NCI-H1694 treated with DMSO at 0.1 percent for 48 hours (cell line): ENCODE data around the gene WDR64.
"Not testable (repeated sequence)": the region's sequence is repeated elsewhere in the genome, so short reads cannot be mapped to it uniquely, and the experiment has no call there.

ENCODE experiments used
- DNase-seq: peaks from one replicate; lab custom pipeline; 2025; lab: John Stamatoyannopoulos, UW

The WDR64 gene

GRCh38 chr1:241800640-241801039 is 148.6 kb downstream of the WDR64 start:
- DNase-seq, result no peak

- DNase-seq, result no peak
Measured at GRCh38 chr1:241802863-241803262, 150.8 kb downstream of the WDR64 start.

GRCh38 chr1:241804706-241805105 is 152.6 kb downstream of the WDR64 start:
- DNase-seq, result not testable (repeated sequence)

- no peak for DNase-seq
Measured at GRCh38 chr1:241808265-241808664, 156.2 kb downstream of the WDR64 start.

GRCh38 chr1:241810769-241811405 is 158.8 kb downstream of the WDR64 start:
- DNase-seq, result no peak

- no peak for DNase-seq
Measured at GRCh38 chr1:241813768-241814320, 161.8 kb downstream of the WDR64 start.

- DNase-seq, result no peak
Measured at GRCh38 chr1:241816008-241816407, 163.9 kb downstream of the WDR64 start.

GRCh38 chr1:241817331-241817792 is 165.3 kb downstream of the WDR64 start:
- no peak for DNase-seq

GRCh38 chr1:241817956-241818612 is 166.0 kb downstream of the WDR64 start:
- no peak for DNase-seq

- DNase-seq, result no peak
Measured at GRCh38 chr1:241819340-241819866, 167.3 kb downstream of the WDR64 start.

GRCh38 chr1:241821363-241821762 is 169.3 kb downstream of the WDR64 start:
- no peak for DNase-seq

GRCh38 chr1:241822846-241823245 is 170.8 kb downstream of the WDR64 start:
- no peak for DNase-seq

GRCh38 chr1:241823925-241824324 is 171.8 kb downstream of the WDR64 start:
- no peak for DNase-seq

GRCh38 chr1:241825581-241825980 is 173.5 kb downstream of the WDR64 start:
- no peak for DNase-seq

GRCh38 chr1:241826613-241827012 is 174.5 kb downstream of the WDR64 start:
- DNase-seq, result not testable (repeated sequence)

GRCh38 chr1:241827264-241827663 is 175.2 kb downstream of the WDR64 start:
- DNase-seq, result no peak

GRCh38 chr1:241828463-241829021 is 176.5 kb downstream of the WDR64 start:
- DNase-seq, result no peak

- DNase-seq, result no peak
Measured at GRCh38 chr1:241829468-241829867, 177.4 kb downstream of the WDR64 start.

GRCh38 chr1:241834733-241835377 is 182.8 kb downstream of the WDR64 start:
- DNase-seq, result peak; percentile 42

GRCh38 chr1:241836941-241837340 is 184.9 kb downstream of the WDR64 start:
- DNase-seq, result no peak

- no peak for DNase-seq
Measured at GRCh38 chr1:241837416-241837815, 185.3 kb downstream of the WDR64 start.

- no peak for DNase-seq
Measured at GRCh38 chr1:241837901-241838300, 185.8 kb downstream of the WDR64 start.
